Mesothelial cell of epicardium (in vitro differentiated cells): ENCODE data around the gene WDR72. TPM values are rescaled to one million over a fixed set of nuclear protein-coding genes. Genes with fewer than 3 reads are reported as not detected.

Experiments used
- DNase-seq, 2 experiments: peaks; one replicate each; pipeline ENCODE4 v3.0.0; 2021; ENCODE audit warnings: low spot score in 2 of 2; ENCODE audit not compliant: unreplicated experiment in 2 of 2
- H3K27ac Mint-ChIP-seq: 2 replicates; pipeline ENCODE4 v1.8.0; 2021; ENCODE audit warnings: mixed read lengths
- H3K27me3 Mint-ChIP-seq: 2 replicates; pipeline ENCODE4 v1.8.0; 2021; ENCODE audit warnings: low read depth, mixed read lengths
- H3K36me3 Mint-ChIP-seq: 2 replicates; pipeline ENCODE4 v1.8.0; 2021; ENCODE audit warnings: mixed read lengths
- H3K4me1 Mint-ChIP-seq: 2 replicates; pipeline ENCODE4 v1.8.0; 2021; ENCODE audit warnings: mixed read lengths
- H3K4me3 Mint-ChIP-seq: 2 replicates; pipeline ENCODE4 v1.8.0; 2021; ENCODE audit warnings: mild to moderate bottlenecking, moderate library complexity, mixed read lengths
- H3K9me3 Mint-ChIP-seq: 2 replicates; pipeline ENCODE4 v1.8.0; 2021; ENCODE audit warnings: mixed read lengths
- total RNA-seq: library from RNA; stranded (reverse); gene quantifications from 3 replicates; pipeline ENCODE4 v1.2.1, GENCODE V29; 2021
- TF ChIP-seq, protein P1 (sequence below): fragments of 200-600 bp; sonication (generic); IDR thresholded peaks from one replicate; pipeline ENCODE4 v1.5.0; 2021; ENCODE audit warnings: antibody characterized with exemption; ENCODE audit not compliant: unreplicated experiment

The WDR72 gene
- total RNA-seq, 1 donor from 2014 or later, result 0.25 TPM

- DNase-seq, result no peak
- H3K36me3 Mint-ChIP-seq, result no peaks in the 10 kb centered on the region
- peaks cover 5% of the 10 kb centered on the region for H3K4me1 Mint-ChIP-seq
- H3K4me3 Mint-ChIP-seq, result no peak overlapping the region
- H3K27me3 Mint-ChIP-seq, result peaks cover 17% of the 10 kb centered on the region
- H3K9me3 Mint-ChIP-seq, result peaks cover 6% of the 10 kb centered on the region
- TF ChIP-seq, protein P1, sequence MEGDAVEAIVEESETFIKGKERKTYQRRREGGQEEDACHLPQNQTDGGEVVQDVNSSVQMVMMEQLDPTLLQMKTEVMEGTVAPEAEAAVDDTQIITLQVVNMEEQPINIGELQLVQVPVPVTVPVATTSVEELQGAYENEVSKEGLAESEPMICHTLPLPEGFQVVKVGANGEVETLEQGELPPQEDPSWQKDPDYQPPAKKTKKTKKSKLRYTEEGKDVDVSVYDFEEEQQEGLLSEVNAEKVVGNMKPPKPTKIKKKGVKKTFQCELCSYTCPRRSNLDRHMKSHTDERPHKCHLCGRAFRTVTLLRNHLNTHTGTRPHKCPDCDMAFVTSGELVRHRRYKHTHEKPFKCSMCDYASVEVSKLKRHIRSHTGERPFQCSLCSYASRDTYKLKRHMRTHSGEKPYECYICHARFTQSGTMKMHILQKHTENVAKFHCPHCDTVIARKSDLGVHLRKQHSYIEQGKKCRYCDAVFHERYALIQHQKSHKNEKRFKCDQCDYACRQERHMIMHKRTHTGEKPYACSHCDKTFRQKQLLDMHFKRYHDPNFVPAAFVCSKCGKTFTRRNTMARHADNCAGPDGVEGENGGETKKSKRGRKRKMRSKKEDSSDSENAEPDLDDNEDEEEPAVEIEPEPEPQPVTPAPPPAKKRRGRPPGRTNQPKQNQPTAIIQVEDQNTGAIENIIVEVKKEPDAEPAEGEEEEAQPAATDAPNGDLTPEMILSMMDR, result no peak
- no peak overlapping the region for H3K27ac Mint-ChIP-seq
Measured at GRCh38 chr15:53753813-53754212, 5.7 kb downstream of the WDR72 start.

- H3K4me3 Mint-ChIP-seq, result no peak overlapping the region
- DNase-seq, result no peak
- H3K9me3 Mint-ChIP-seq, result peaks cover 6% of the 10 kb centered on the region
- peaks cover 5% of the 10 kb centered on the region for H3K4me1 Mint-ChIP-seq
- no peaks in the 10 kb centered on the region for H3K36me3 Mint-ChIP-seq
- H3K27ac Mint-ChIP-seq, result no peak overlapping the region
- TF ChIP-seq, protein P1, result no peak
- H3K27me3 Mint-ChIP-seq, result peaks cover 6% of the 10 kb centered on the region
Measured at GRCh38 chr15:53752406-53752805, 7.1 kb downstream of the WDR72 start.

DNA sequence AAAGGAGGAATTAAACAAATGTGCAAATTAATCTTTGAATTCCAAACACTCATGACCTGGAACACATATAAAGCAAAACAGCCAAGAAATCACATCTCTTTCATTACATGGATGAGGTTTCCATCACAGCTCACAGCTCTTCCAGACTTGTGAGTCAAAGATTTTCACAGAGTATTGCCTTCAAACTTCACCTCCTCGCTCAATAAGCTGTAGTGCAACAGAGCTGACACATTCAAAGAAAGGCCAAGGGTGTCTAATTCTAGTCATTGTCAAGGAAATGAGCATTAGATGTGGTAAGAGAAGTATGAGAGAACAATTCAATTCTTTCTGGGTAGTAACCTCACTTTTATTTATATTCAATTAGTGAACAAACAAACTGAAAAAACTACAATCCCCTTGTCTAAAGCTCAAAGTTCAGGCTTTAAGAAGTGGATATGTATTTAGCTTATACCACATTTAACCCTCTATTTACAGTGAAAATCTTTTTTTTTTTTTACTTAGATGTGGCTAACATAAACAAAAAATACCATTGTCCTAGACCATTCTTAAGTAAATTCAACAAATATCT is 11.9 kb downstream of the WDR72 start:
- H3K27me3 Mint-ChIP-seq, result no peaks in the 10 kb centered on the region
- H3K4me1 Mint-ChIP-seq, result no peaks in the 10 kb centered on the region
- no peak overlapping the region for H3K27ac Mint-ChIP-seq
- H3K36me3 Mint-ChIP-seq, result no peaks in the 10 kb centered on the region
- TF ChIP-seq, protein P1, result no peak
- H3K4me3 Mint-ChIP-seq, result no peak overlapping the region
- no peak for DNase-seq
- peaks cover 6% of the 10 kb centered on the region for H3K9me3 Mint-ChIP-seq

GRCh38 chr15:53746101-53746500 is 13.4 kb downstream of the WDR72 start:
- DNase-seq, result no peak
- no peaks in the 10 kb centered on the region for H3K27me3 Mint-ChIP-seq
- no peaks in the 10 kb centered on the region for H3K4me1 Mint-ChIP-seq
- no peak overlapping the region for H3K27ac Mint-ChIP-seq
- H3K4me3 Mint-ChIP-seq, result no peak overlapping the region
- H3K9me3 Mint-ChIP-seq, result peaks cover 6% of the 10 kb centered on the region
- no peaks in the 10 kb centered on the region for H3K36me3 Mint-ChIP-seq
- TF ChIP-seq, protein P1, result no peak

- Mint-ChIP-seq H3K27ac (no peak overlapping the region), H3K4me1 (no peaks in the 10 kb centered on the region), H3K4me3 (no peak overlapping the region), H3K27me3 (peaks cover 6% of the 10 kb centered on the region), H3K9me3 (no peaks in the 10 kb centered on the region), H3K36me3 (no peaks in the 10 kb centered on the region)
- DNase-seq, result no peak
- TF ChIP-seq, protein P1, result no peak
Measured at GRCh38 chr15:53739651-53740050, 19.8 kb downstream of the WDR72 start.

DNA sequence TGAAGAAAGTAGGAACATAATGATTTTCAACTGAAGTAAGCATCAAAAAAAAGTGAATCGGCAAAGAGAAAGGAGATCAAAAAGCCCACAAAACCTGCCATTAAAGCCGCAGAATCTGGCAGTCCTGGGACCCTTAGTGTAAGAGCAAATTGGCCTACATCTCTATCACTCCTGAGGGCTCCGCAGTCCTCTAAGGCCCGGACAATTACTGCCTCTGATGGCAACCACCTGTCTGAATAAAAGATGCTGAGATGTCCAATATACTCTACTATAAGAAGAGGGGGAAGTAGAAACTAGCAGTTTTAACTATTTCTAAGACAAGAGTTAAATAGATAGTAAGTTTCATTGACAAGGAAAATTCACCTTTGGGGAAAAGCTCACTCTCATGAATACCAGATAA is 20.3 kb downstream of the WDR72 start:
- no peak overlapping the region for H3K27ac Mint-ChIP-seq
- no peak overlapping the region for H3K4me3 Mint-ChIP-seq
- TF ChIP-seq, protein P1, result no peak
- no peaks in the 10 kb centered on the region for H3K9me3 Mint-ChIP-seq
- no peak for DNase-seq
- no peaks in the 10 kb centered on the region for H3K4me1 Mint-ChIP-seq
- H3K27me3 Mint-ChIP-seq, result peaks cover 6% of the 10 kb centered on the region
- H3K36me3 Mint-ChIP-seq, result no peaks in the 10 kb centered on the region
